DND-41 (cell line): ENCODE data around the gene LRRC46.

Experiments used
- ATAC-seq: fragments of 200-7000 bp; cut with Tn5 transposase; 3 replicates; pipeline ENCODE4 v1.9.1; 2021; ENCODE audit warnings: low read depth; ENCODE audit not compliant: insufficient read depth
- DNase-seq: peaks from one replicate; pipeline ENCODE4 v3.0.0-alpha.2; 2020
- H2AFZ ChIP-seq: 2 replicates; pipeline ENCODE4 v1.6.0; 2012; ENCODE audit warnings: low read depth, low read length
- H3K27ac ChIP-seq: 2 replicates; pipeline ENCODE4 v1.5.1; 2012; ENCODE audit warnings: low read length, inconsistent platforms
- H3K27me3 ChIP-seq: fragments of 200-600 bp; sonication (generic); 2 replicates; pipeline ENCODE4 v1.6.0; 2012; ENCODE audit warnings: low read length, mild to moderate bottlenecking, inconsistent platforms; ENCODE audit not compliant: insufficient read depth, poor library complexity
- H3K36me3 ChIP-seq: 2 replicates; pipeline ENCODE4 v1.5.1; 2012; ENCODE audit warnings: low read length, inconsistent platforms; ENCODE audit not compliant: insufficient read depth
- H3K4me1 ChIP-seq: 2 replicates; pipeline ENCODE4 v1.5.1; 2012; ENCODE audit warnings: mild to moderate bottlenecking, low read length; ENCODE audit not compliant: insufficient read depth
- H3K4me2 ChIP-seq: 2 replicates; pipeline ENCODE4 v1.6.0; 2012; ENCODE audit warnings: mild to moderate bottlenecking, moderate library complexity, low read length, inconsistent platforms; ENCODE audit not compliant: insufficient read depth
- H3K4me3 ChIP-seq, 2 experiments: fragments of 200-600 bp in 1 of 2; shearing (Covaris generic) in 1 of 2; 2 replicates each; pipeline ENCODE4 v1.5.1; 2012 to 2016; ENCODE audit warnings: inconsistent platforms in 2 of 2, low read length in 2 of 2, mild to moderate bottlenecking in 2 of 2, low read depth in 1 of 2, moderate library complexity in 1 of 2
- H3K79me2 ChIP-seq: 2 replicates; pipeline ENCODE4 v1.6.0; 2012; ENCODE audit warnings: low read length, inconsistent platforms; ENCODE audit not compliant: insufficient read depth
- H3K9ac ChIP-seq: 2 replicates; pipeline ENCODE4 v1.6.0; 2012; ENCODE audit warnings: low read depth, mild to moderate bottlenecking, inconsistent platforms, low read length, moderate library complexity
- H3K9me3 ChIP-seq: 2 replicates; pipeline ENCODE4 v1.5.1; 2012; ENCODE audit warnings: low read length, moderate library complexity, mild to moderate bottlenecking, inconsistent platforms; ENCODE audit not compliant: insufficient read depth, severe bottlenecking
- H4K20me1 ChIP-seq: 2 replicates; pipeline ENCODE4 v1.6.0; 2012; ENCODE audit warnings: low read length; ENCODE audit not compliant: insufficient read depth
- CTCF ChIP-seq: IDR thresholded peaks from 2 replicates; pipeline ENCODE4 v1.5.1; 2012; ENCODE audit warnings: borderline replicate concordance, low read length, moderate library complexity, mild to moderate bottlenecking; ENCODE audit not compliant: poor library complexity, severe bottlenecking; ENCODE audit errors: extremely low read depth
- EZH2 ChIP-seq: IDR thresholded peaks from 3 replicates; pipeline ENCODE4 v1.6.1; 2012; ENCODE audit warnings: borderline replicate concordance, low read depth, mild to moderate bottlenecking, moderate library complexity, low read length, inconsistent platforms; ENCODE audit not compliant: severe bottlenecking

The LRRC46 gene

GRCh38 chr17:47878203-47879027 is 46.9 kb downstream of the LRRC46 start:
- DNase-seq: no peak
- Histone ChIP-seq H3K36me3 (no peaks in the 10 kb centered on the region), H3K27me3 (peaks cover 19% of the 10 kb centered on the region), H3K9me3 (no peaks in the 10 kb centered on the region), H3K4me3 (no peak overlapping the region), H3K27ac (no peak overlapping the region), H3K9ac (no peak overlapping the region), H3K79me2 (no peaks in the 10 kb centered on the region), H3K4me2 (no peak overlapping the region), H3K4me1 (no peaks in the 10 kb centered on the region), H4K20me1 (no peaks in the 10 kb centered on the region), H2AFZ (no peak overlapping the region)
- ATAC-seq: no peak
- TF ChIP-seq CTCF (no peak), EZH2 (peak; percentile 55)

DNA sequence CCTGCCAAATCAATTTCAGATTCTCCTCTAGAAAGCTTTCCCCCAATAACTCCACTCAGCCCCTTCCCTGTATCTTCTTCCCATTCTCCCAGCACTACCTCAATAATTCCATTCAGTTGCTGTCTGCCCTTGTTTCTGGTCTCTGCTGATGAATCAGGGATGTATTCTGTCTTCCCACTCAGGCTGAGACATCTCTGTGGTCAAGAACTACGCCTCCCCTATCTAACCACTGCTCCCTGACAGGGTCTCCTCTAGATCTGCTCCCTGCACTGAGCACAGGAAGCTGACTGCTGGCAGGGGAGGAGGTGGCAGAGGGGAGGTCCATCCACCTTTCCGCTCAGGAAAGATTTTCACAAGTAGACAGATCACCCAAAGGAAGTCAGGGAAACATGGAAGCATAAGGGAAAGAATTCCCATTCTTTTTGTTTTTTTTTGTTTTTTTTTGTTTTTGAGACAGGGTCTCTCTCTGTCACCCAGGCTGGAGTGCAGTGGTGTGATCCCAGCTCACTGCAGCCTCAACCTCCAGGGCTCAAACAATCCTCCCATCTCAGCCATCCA is 47.6 kb downstream of the LRRC46 start:
- no peaks in the 10 kb centered on the region for H3K36me3 ChIP-seq
- no peaks in the 10 kb centered on the region for H3K79me2 ChIP-seq
- ATAC-seq: peak; percentile 40; the same call in 1 of the 3 replicates
- H3K4me3 ChIP-seq: no peak overlapping the region
- TF ChIP-seq CTCF (no peak), EZH2 (no peak)
- H2AFZ ChIP-seq: no peak overlapping the region
- H3K9ac ChIP-seq: no peak overlapping the region
- peaks cover 19% of the 10 kb centered on the region for H3K27me3 ChIP-seq
- no peak for DNase-seq
- H3K4me2 ChIP-seq: no peak overlapping the region
- H3K4me1 ChIP-seq: no peaks in the 10 kb centered on the region
- no peak overlapping the region for H3K27ac ChIP-seq
- H3K9me3 ChIP-seq: no peaks in the 10 kb centered on the region
- no peaks in the 10 kb centered on the region for H4K20me1 ChIP-seq

- no peak overlapping the region for H2AFZ ChIP-seq
- H3K9ac ChIP-seq: no peak overlapping the region
- ATAC-seq: no peak
- peaks cover 19% of the 10 kb centered on the region for H3K27me3 ChIP-seq
- no peaks in the 10 kb centered on the region for H4K20me1 ChIP-seq
- H3K4me2 ChIP-seq: no peak overlapping the region
- no peak for DNase-seq
- no peak overlapping the region for H3K4me3 ChIP-seq
- no peak for TF ChIP-seq EZH2
- TF ChIP-seq CTCF: no peak
- H3K27ac ChIP-seq: no peak overlapping the region
- no peaks in the 10 kb centered on the region for H3K4me1 ChIP-seq
- no peaks in the 10 kb centered on the region for H3K9me3 ChIP-seq
- no peaks in the 10 kb centered on the region for H3K36me3 ChIP-seq
- no peaks in the 10 kb centered on the region for H3K79me2 ChIP-seq
Measured at GRCh38 chr17:47879776-47880454, 48.4 kb downstream of the LRRC46 start.
